ENCODE measurements around the gene STK26. TPM values are rescaled to one million over a fixed set of nuclear protein-coding genes. Genes with fewer than 3 reads are reported as not detected.

Gene STK26
- total and polyA plus RNA-seq, 3 donors from 2014 or later, result 3.5 to 3.7 (median 3.7) TPM

DNA sequence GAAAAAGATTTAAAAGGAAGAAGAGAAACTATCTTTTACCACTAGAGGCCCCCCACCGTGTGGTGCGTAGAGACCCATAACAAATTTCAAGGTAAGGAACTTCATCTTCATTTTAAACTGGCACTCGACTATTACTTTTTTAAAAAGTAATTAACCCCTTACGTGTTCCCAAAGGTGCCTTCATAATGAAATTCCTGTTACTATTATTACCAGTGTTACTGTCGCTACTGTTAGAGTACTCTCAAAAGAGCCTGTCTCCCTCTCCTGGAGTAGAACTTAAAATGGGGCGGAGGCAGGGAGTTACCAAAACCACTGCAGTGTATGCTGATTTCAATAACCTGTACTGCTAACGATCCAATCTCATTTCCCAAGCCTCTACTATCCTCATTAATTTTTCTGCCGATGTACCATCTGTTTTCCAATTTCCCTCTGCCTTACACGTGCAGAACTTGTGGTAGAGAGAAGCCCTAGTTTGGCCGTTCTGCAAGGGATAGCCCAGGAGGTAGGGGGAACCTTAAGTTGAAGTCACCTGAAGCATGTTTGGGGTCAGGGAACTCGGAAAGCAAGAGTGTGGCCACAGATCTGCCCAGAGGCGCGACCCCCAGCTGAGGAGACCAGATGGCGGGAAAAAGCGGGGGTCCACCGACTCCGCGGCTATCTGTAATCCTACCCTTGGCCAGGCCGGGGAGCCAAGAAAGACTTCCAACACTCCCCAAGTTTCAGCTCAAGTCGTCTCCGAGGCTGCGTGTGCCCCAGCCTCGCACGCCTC lies 720 bp upstream of the STK26 start:
- no peaks in the 10 kb centered on the region for H3K36me3 ChIP-seq (ENCODE audit: low read depth, missing control alignments)
- no peaks in the 10 kb centered on the region for H3K9me3 ChIP-seq
- H3K4me3 ChIP-seq, result peak overlapping the region; percentile 52 to 71
- TF ChIP-seq POLR2A (IDR thresholded peaks at IDR 0.05), result no peak
- TF ChIP-seq, protein P1, sequence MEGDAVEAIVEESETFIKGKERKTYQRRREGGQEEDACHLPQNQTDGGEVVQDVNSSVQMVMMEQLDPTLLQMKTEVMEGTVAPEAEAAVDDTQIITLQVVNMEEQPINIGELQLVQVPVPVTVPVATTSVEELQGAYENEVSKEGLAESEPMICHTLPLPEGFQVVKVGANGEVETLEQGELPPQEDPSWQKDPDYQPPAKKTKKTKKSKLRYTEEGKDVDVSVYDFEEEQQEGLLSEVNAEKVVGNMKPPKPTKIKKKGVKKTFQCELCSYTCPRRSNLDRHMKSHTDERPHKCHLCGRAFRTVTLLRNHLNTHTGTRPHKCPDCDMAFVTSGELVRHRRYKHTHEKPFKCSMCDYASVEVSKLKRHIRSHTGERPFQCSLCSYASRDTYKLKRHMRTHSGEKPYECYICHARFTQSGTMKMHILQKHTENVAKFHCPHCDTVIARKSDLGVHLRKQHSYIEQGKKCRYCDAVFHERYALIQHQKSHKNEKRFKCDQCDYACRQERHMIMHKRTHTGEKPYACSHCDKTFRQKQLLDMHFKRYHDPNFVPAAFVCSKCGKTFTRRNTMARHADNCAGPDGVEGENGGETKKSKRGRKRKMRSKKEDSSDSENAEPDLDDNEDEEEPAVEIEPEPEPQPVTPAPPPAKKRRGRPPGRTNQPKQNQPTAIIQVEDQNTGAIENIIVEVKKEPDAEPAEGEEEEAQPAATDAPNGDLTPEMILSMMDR (IDR thresholded peaks at IDR 0.05), result no peak
- DNase-seq, result no peak
- no peaks in the 10 kb centered on the region for H3K27me3 ChIP-seq
- no peaks in the 10 kb centered on the region for H3K4me1 ChIP-seq
- 6 to 13% methylated on average over 9 to 23 of the region's 24 CpGs for WGBS, 2 donors
- no peak overlapping the region for H3K27ac ChIP-seq
- intact Hi-C loops (cut with DNase I; ENCODE audit: low total_unique reads), result no loop called here

GRCh38 chrX:132023896-132024386 lies 839 bp downstream of the STK26 start:
- no peak overlapping the region for H3K27ac ChIP-seq
- H3K4me1 ChIP-seq, result no peaks in the 10 kb centered on the region
- H3K36me3 ChIP-seq (ENCODE audit: low read depth, missing control alignments), result no peaks in the 10 kb centered on the region
- H3K4me3 ChIP-seq, result peak overlapping the region; percentile 52 to 71
- TF ChIP-seq, protein P1 (IDR thresholded peaks at IDR 0.05), result no peak
- no peak for TF ChIP-seq POLR2A (IDR thresholded peaks at IDR 0.05)
- no peaks in the 10 kb centered on the region for H3K27me3 ChIP-seq
- H3K9me3 ChIP-seq, result no peaks in the 10 kb centered on the region
- DNase-seq, result peak; percentile 14
- intact Hi-C loops (cut with DNase I; ENCODE audit: low total_unique reads), result no loop called here
- 8% methylated on average over 14 of the region's 16 CpGs; no CpG with 5 or more reads in 1 of the 2 donors for WGBS, 2 donors

- 71 to 72% methylated on average over 5 to 8 of the region's 8 CpGs for WGBS, 2 donors
- no peaks in the 10 kb centered on the region for H3K9me3 ChIP-seq
- no peak for TF ChIP-seq POLR2A (IDR thresholded peaks at IDR 0.05)
- TF ChIP-seq, protein P1 (IDR thresholded peaks at IDR 0.05), result no peak
- no peak overlapping the region for H3K4me3 ChIP-seq
- no peak overlapping the region for H3K27ac ChIP-seq
- H3K4me1 ChIP-seq, result no peaks in the 10 kb centered on the region
- H3K27me3 ChIP-seq, result no peaks in the 10 kb centered on the region
- no peak for DNase-seq
- H3K36me3 ChIP-seq (ENCODE audit: low read depth, missing control alignments), result no peaks in the 10 kb centered on the region
- intact Hi-C loops (cut with DNase I; ENCODE audit: low total_unique reads), result no loop called here
Observed at GRCh38 chrX:132025041-132025440, 1.9 kb downstream of the STK26 start.

GRCh38 chrX:132030264-132030663 lies 7.2 kb downstream of the STK26 start:
- Histone ChIP-seq H3K27me3 (no peaks in the 10 kb centered on the region), H3K4me1 (no peaks in the 10 kb centered on the region), H3K4me3 (no peak overlapping the region), H3K36me3 (ENCODE audit: low read depth, missing control alignments) (no peaks in the 10 kb centered on the region), H3K9me3 (no peaks in the 10 kb centered on the region), H3K27ac (no peak overlapping the region)
- no peak for DNase-seq
- intact Hi-C loops (cut with DNase I; ENCODE audit: low total_unique reads), result no loop called here
- TF ChIP-seq, protein P1 (IDR thresholded peaks at IDR 0.05), result no peak
- TF ChIP-seq POLR2A (IDR thresholded peaks at IDR 0.05), result no peak

- no peak for DNase-seq
- Histone ChIP-seq H3K27me3 (no peaks in the 10 kb centered on the region), H3K4me1 (no peaks in the 10 kb centered on the region), H3K36me3 (ENCODE audit: low read depth, missing control alignments) (no peaks in the 10 kb centered on the region), H3K9me3 (no peaks in the 10 kb centered on the region), H3K27ac (no peak overlapping the region), H3K4me3 (no peak overlapping the region)
- WGBS, 2 donors, result 83 to 85% methylated on average over 4 of the region's 4 CpGs
- intact Hi-C loops (cut with DNase I; ENCODE audit: low total_unique reads), result no loop called here
- TF ChIP-seq POLR2A (IDR thresholded peaks at IDR 0.05), result no peak
- TF ChIP-seq, protein P1 (IDR thresholded peaks at IDR 0.05), result no peak
Observed at GRCh38 chrX:132031867-132032266, 8.8 kb downstream of the STK26 start.
